SK-N-SH treated with all-trans-retinoic acid at 6 μM for 48 hours (cell line): ENCODE measurements around the gene AMOTL2.

ENCODE experiments used
- ATAC-seq: fragments of 200-7000 bp; cut with Tn5 transposase; 3 replicates; pipeline ENCODE4 v1.9.1; 2020; ENCODE audit warnings: mild to moderate bottlenecking, moderate library complexity
- BACH2 ChIP-seq: fragments of 250-450 bp; sonication (Bioruptor Pico); IDR thresholded peaks from 2 replicates; pipeline ENCODE4 v1.9.0; 2021; ENCODE audit warnings: mild to moderate bottlenecking, borderline replicate concordance
- CREB5 ChIP-seq: fragments of 250-450 bp; sonication (Bioruptor Pico); IDR thresholded peaks from 2 replicates; pipeline ENCODE4 v1.5.1; 2020; ENCODE audit warnings: low read depth, mild to moderate bottlenecking, moderate library complexity
- CSDC2 ChIP-seq: fragments of 250-450 bp; sonication (Bioruptor Pico); IDR thresholded peaks from 2 replicates; pipeline ENCODE4 v1.5.0; 2020; ENCODE audit warnings: mild to moderate bottlenecking, moderate library complexity
- CSRNP3 ChIP-seq: fragments of 250-450 bp; sonication (Bioruptor Pico); IDR thresholded peaks from 2 replicates; pipeline ENCODE4 v1.5.1; 2021; ENCODE audit warnings: mild to moderate bottlenecking, moderate library complexity
- ESRRG ChIP-seq: fragments of 250-450 bp; sonication (Bioruptor Pico); IDR thresholded peaks from 2 replicates; pipeline ENCODE4 v1.6.1; 2021; ENCODE audit warnings: mild to moderate bottlenecking
- GLIS3 ChIP-seq: fragments of 250-450 bp; sonication (Bioruptor Pico); IDR thresholded peaks from 2 replicates; pipeline ENCODE4 v1.5.0; 2020; ENCODE audit warnings: mild to moderate bottlenecking, moderate library complexity
- OSR1 ChIP-seq: fragments of 250-450 bp; sonication (Bioruptor Pico); IDR thresholded peaks from 2 replicates; pipeline ENCODE4 v1.8.0; 2022; ENCODE audit warnings: moderate library complexity, mild to moderate bottlenecking, inconsistent platforms
- PATZ1 ChIP-seq: fragments of 250-450 bp; sonication (Bioruptor Pico); IDR thresholded peaks from 2 replicates; pipeline ENCODE4 v1.8.0; 2020; ENCODE audit warnings: mild to moderate bottlenecking, moderate library complexity, borderline replicate concordance
- POU6F1 ChIP-seq: fragments of 250-450 bp; sonication (Bioruptor Pico); IDR thresholded peaks from 2 replicates; pipeline ENCODE4 v1.8.0; 2021; ENCODE audit warnings: low read depth, mild to moderate bottlenecking, moderate library complexity, borderline replicate concordance
- PPARA ChIP-seq: fragments of 250-450 bp; sonication (Bioruptor Pico); IDR thresholded peaks from 2 replicates; pipeline ENCODE4 v1.5.0; 2020; ENCODE audit warnings: mild to moderate bottlenecking, borderline replicate concordance
- RARB ChIP-seq: fragments of 250-450 bp; sonication (Bioruptor Pico); IDR thresholded peaks from 2 replicates; pipeline ENCODE4 v1.8.0; 2021; ENCODE audit warnings: mild to moderate bottlenecking, moderate library complexity
- SNAI2 ChIP-seq: fragments of 250-450 bp; sonication (Bioruptor Pico); IDR thresholded peaks from 2 replicates; pipeline ENCODE4 v1.5.0; 2020; ENCODE audit warnings: mild to moderate bottlenecking, moderate library complexity
- TCF4 ChIP-seq: fragments of 250-450 bp; sonication (Bioruptor Pico); IDR thresholded peaks from 2 replicates; pipeline ENCODE4 v1.8.0; 2021; ENCODE audit warnings: mild to moderate bottlenecking, moderate library complexity, borderline replicate concordance
- TOX ChIP-seq: fragments of 250-450 bp; sonication (Bioruptor Pico); IDR thresholded peaks from 2 replicates; pipeline ENCODE4 v1.8.0; 2021; ENCODE audit warnings: mild to moderate bottlenecking, moderate library complexity, borderline replicate concordance
- TSHZ2 ChIP-seq: fragments of 250-450 bp; sonication (Bioruptor Pico); IDR thresholded peaks from 2 replicates; pipeline ENCODE4 v1.5.0; 2020; ENCODE audit warnings: mild to moderate bottlenecking, moderate library complexity
- ZC3H10 ChIP-seq: fragments of 250-450 bp; sonication (Bioruptor Pico); IDR thresholded peaks from 2 replicates; pipeline ENCODE4 v1.5.1; 2021; ENCODE audit warnings: mild to moderate bottlenecking, moderate library complexity
- ZFP3 ChIP-seq: fragments of 250-450 bp; sonication (Bioruptor Pico); IDR thresholded peaks from 2 replicates; pipeline ENCODE4 v1.5.0; 2020; ENCODE audit warnings: mild to moderate bottlenecking, moderate library complexity
- ZFP30 ChIP-seq: fragments of 450-650 bp; formaldehyde crosslinking; IDR thresholded peaks from 2 replicates; pipeline ENCODE4 v1.5.0; 2022; ENCODE audit warnings: mild to moderate bottlenecking, moderate library complexity
- ZNF565 ChIP-seq: fragments of 450-650 bp; formaldehyde crosslinking; conservative IDR thresholded peaks from 2 replicates; pipeline ENCODE4 v1.5.0; 2020; ENCODE audit warnings: low read depth, mild to moderate bottlenecking, moderate library complexity
- ZNF70 ChIP-seq: fragments of 450-650 bp; formaldehyde crosslinking; IDR thresholded peaks from 2 replicates; pipeline ENCODE4 v1.5.0; 2020; ENCODE audit warnings: mild to moderate bottlenecking, moderate library complexity
- ZNF8 ChIP-seq: fragments of 450-650 bp; formaldehyde crosslinking; IDR thresholded peaks from 2 replicates; pipeline ENCODE4 v1.5.0; 2020; ENCODE audit warnings: mild to moderate bottlenecking, moderate library complexity

Gene AMOTL2

GRCh38 chr3:134338516-134339261 is 35.6 kb downstream of the AMOTL2 start (continued):
- TF ChIP-seq POU6F1 (CRISPR knock-in tag) (no peak), ZC3H10 (no peak), TSHZ2 (no peak), ZNF70 (CRISPR knock-in tag) (no peak), SNAI2 (CRISPR knock-in tag) (no peak)

GRCh38 chr3:134338201-134338512 is 36.1 kb downstream of the AMOTL2 start:
- no peak for ATAC-seq
- TF ChIP-seq TCF4 (CRISPR knock-in tag): no peak
- TF ChIP-seq ZNF565 (CRISPR knock-in tag): no peak
- TF ChIP-seq CSRNP3: no peak
- TF ChIP-seq TOX: no peak
- no peak for TF ChIP-seq ZFP3 (CRISPR knock-in tag)
- no peak for TF ChIP-seq OSR1
- TF ChIP-seq ESRRG (CRISPR knock-in tag): no peak
- no peak for TF ChIP-seq ZNF8 (CRISPR knock-in tag)
- TF ChIP-seq ZNF70 (CRISPR knock-in tag): no peak
- no peak for TF ChIP-seq PPARA (CRISPR knock-in tag)
- no peak for TF ChIP-seq CREB5 (CRISPR knock-in tag)
- no peak for TF ChIP-seq ZC3H10
- TF ChIP-seq POU6F1 (CRISPR knock-in tag): no peak
- TF ChIP-seq, all 23 proteins: peak for 0

- no peak for ATAC-seq
- TF ChIP-seq OSR1 (no peak), TOX (no peak), PATZ1 (CRISPR knock-in tag) (no peak), GLIS3 (CRISPR knock-in tag) (no peak), BACH2 (no peak), ZC3H10 (no peak), ZNF565 (CRISPR knock-in tag) (no peak), SNAI2 (CRISPR knock-in tag) (no peak), TCF4 (CRISPR knock-in tag) (no peak), ZFP30 (no peak), ZFP3 (CRISPR knock-in tag) (no peak), ESRRG (CRISPR knock-in tag) (no peak), CSDC2 (CRISPR knock-in tag) (no peak), ZNF70 (CRISPR knock-in tag) (no peak), PPARA (CRISPR knock-in tag) (no peak), RARB (CRISPR knock-in tag) (no peak), CSRNP3 (no peak)
Measured at GRCh38 chr3:134337511-134338200, 36.6 kb downstream of the AMOTL2 start.
